Liver (tissue), 9 donors: ENCODE measurements around the gene VSNL1. TPM values are rescaled to one million over a fixed set of nuclear protein-coding genes. Genes with fewer than 3 reads are reported as not detected.

Experiments used
- DNase-seq: peaks from one replicate; pipeline ENCODE4 v3.0.0-alpha.2; 2017; ENCODE audit warnings: low spot score
- H3K27ac ChIP-seq, 2 donors: one replicate each; pipeline ENCODE4 v1.7.0; 2013; ENCODE audit warnings: inconsistent platforms in 2 of 2, low read length in 2 of 2, control low read depth in 1 of 2, low read depth in 1 of 2, mild to moderate bottlenecking in 1 of 2
- H3K27me3 ChIP-seq, 4 donors: one replicate each; pipeline versions ENCODE4 v1.6.1 to v1.7.0; 2013; ENCODE audit warnings: low read length in 3 of 4, inconsistent platforms in 1 of 4, mild to moderate bottlenecking in 1 of 4, moderate library complexity in 1 of 4; ENCODE audit not compliant: control insufficient read depth in 4 of 4, insufficient read depth in 4 of 4
- H3K36me3 ChIP-seq, 4 donors: one replicate each; pipeline versions ENCODE4 v1.6.1 to v1.7.0; 2013; ENCODE audit warnings: low read length in 3 of 4, mild to moderate bottlenecking in 3 of 4, low read depth in 1 of 4, moderate library complexity in 1 of 4; ENCODE audit not compliant: control insufficient read depth in 4 of 4, insufficient read depth in 3 of 4
- H3K4me1 ChIP-seq, 4 donors: one replicate each; pipeline versions ENCODE4 v1.6.1 to v1.7.0; 2013; ENCODE audit warnings: low read length in 3 of 4, mild to moderate bottlenecking in 3 of 4, moderate library complexity in 1 of 4; ENCODE audit not compliant: control insufficient read depth in 4 of 4, insufficient read depth in 4 of 4
- H3K4me3 ChIP-seq, 3 donors: one replicate each; pipeline versions ENCODE4 v1.6.1 to v1.7.0; 2013; ENCODE audit warnings: low read length in 3 of 3, control low read depth in 1 of 3, low read depth in 1 of 3, mild to moderate bottlenecking in 1 of 3
- H3K9ac ChIP-seq, 2 donors: one replicate each; pipeline ENCODE4 v1.7.0; 2013; ENCODE audit warnings: low read length in 2 of 2, mild to moderate bottlenecking in 2 of 2, moderate library complexity in 2 of 2, control low read depth in 1 of 2, low read depth in 1 of 2
- H3K9me3 ChIP-seq, 4 donors: one replicate each; pipeline versions ENCODE4 v1.6.1 to v1.7.0; 2013; ENCODE audit warnings: low read length in 3 of 4; ENCODE audit not compliant: control insufficient read depth in 4 of 4
- ATF3 ChIP-seq: IDR thresholded peaks from 2 replicates; pipeline ENCODE4 v1.6.1; 2016; ENCODE audit warnings: antibody characterized with exemption
- CTCF ChIP-seq: fragments of 150-350 bp; IDR thresholded peaks from 2 replicates; pipeline ENCODE4 v1.5.1; 2017; ENCODE audit warnings: improper control_type of control experiment, low read depth, low read length; ENCODE audit not compliant: missing input control
- EGR1 ChIP-seq, 2 donors: IDR thresholded peaks; 2 replicates each; pipeline ENCODE4 v1.6.1; 2016 to 2018; ENCODE audit warnings: antibody characterized with exemption in 2 of 2, low read depth in 2 of 2
- FOXA1 ChIP-seq: IDR thresholded peaks from 2 replicates; pipeline ENCODE4 v1.6.1; 2016; ENCODE audit warnings: antibody characterized with exemption
- FOXA2 ChIP-seq: IDR thresholded peaks from 2 replicates; pipeline ENCODE4 v1.6.1; 2016; ENCODE audit warnings: antibody characterized with exemption
- GABPA ChIP-seq, 2 donors: IDR thresholded peaks in 1 of 2; conservative IDR thresholded peaks in 1 of 2; 2 replicates each; pipeline ENCODE4 v1.6.1; 2016; ENCODE audit warnings: antibody characterized with exemption in 2 of 2, mild to moderate bottlenecking in 1 of 2, moderate library complexity in 1 of 2
- HNF4A ChIP-seq, 2 donors: conservative IDR thresholded peaks; 2 replicates each; pipeline ENCODE4 v1.6.1; 2016; ENCODE audit warnings: antibody characterized with exemption in 2 of 2, mild to moderate bottlenecking in 2 of 2
- HNF4G ChIP-seq: IDR thresholded peaks from 2 replicates; pipeline ENCODE4 v1.6.1; 2016; ENCODE audit warnings: antibody characterized with exemption
- JUND ChIP-seq, 2 donors: IDR thresholded peaks; 2 replicates each; pipeline ENCODE4 v1.6.1; 2016; ENCODE audit warnings: antibody characterized with exemption in 2 of 2
- MAX ChIP-seq: IDR thresholded peaks from 2 replicates; pipeline ENCODE4 v1.6.1; 2016; ENCODE audit warnings: antibody characterized with exemption
- NR2F2 ChIP-seq: IDR thresholded peaks from 2 replicates; pipeline ENCODE4 v1.6.1; 2016; ENCODE audit warnings: antibody characterized with exemption
- RAD21 ChIP-seq, 2 donors: IDR thresholded peaks; 2 replicates each; pipeline ENCODE4 v1.6.1; 2016; ENCODE audit warnings: antibody characterized with exemption in 2 of 2, mild to moderate bottlenecking in 2 of 2
- REST ChIP-seq: IDR thresholded peaks from 2 replicates; pipeline ENCODE4 v1.6.1; 2016; ENCODE audit warnings: antibody characterized with exemption, mild to moderate bottlenecking
- RXRA ChIP-seq, 2 donors: IDR thresholded peaks; 2 replicates each; pipeline ENCODE4 v1.6.1; 2017 to 2018; ENCODE audit warnings: antibody characterized with exemption in 2 of 2, mild to moderate bottlenecking in 1 of 2
- SP1 ChIP-seq: IDR thresholded peaks from 2 replicates; pipeline ENCODE4 v1.6.1; 2018; ENCODE audit warnings: antibody characterized with exemption, mild to moderate bottlenecking
- TAF1 ChIP-seq: conservative IDR thresholded peaks from 2 replicates; pipeline ENCODE4 v1.6.1; 2016; ENCODE audit warnings: antibody characterized with exemption, mild to moderate bottlenecking
- YY1 ChIP-seq: IDR thresholded peaks from 2 replicates; pipeline ENCODE4 v1.6.1; 2016; ENCODE audit warnings: antibody characterized with exemption, mild to moderate bottlenecking
- WGBS: extraction: QIAGEN DNeasy Blood & Tissue Kit; methylation state at CpG from one replicate; pipeline ENCODE4 v1.1.7; 2013; 5-methylcytosine and 5-hydroxymethylcytosine counted together
- polyA plus RNA-seq, 2 donors: library from polyadenylated mRNA; stranded (reverse) in 1 of 2; unstranded in 1 of 2; fragments of 200-250 nt in 1 of 2; fragments of >200 nt in 1 of 2; fragmentation: Nextera tagmentation in 1 of 2; extraction: Ambion mirVana in 1 of 2; gene quantifications; one replicate each; pipeline versions ENCODE4 v1.2.1 to v1.2.3, GENCODE V29; 2013 to 2015
- total RNA-seq, 2 donors: library from RNA; depleted of rRNA; stranded (reverse); fragments of >200 nt; gene quantifications; one replicate each; pipeline ENCODE4 v1.2.3, GENCODE V29; 2014
- donor health status: healthy.
- donor health status: healthy.
- donor health status: healthy.
- donor health status: healthy.
- donor health status: healthy.

VSNL1 gene
- total and polyA plus RNA-seq, 4 donors: 2.2 to 32.9 (median 6.3) TPM

- H3K9me3 ChIP-seq: no peaks in the 10 kb centered on the region
- DNase-seq: no peak
- no peak overlapping the region for H3K27ac ChIP-seq
- WGBS: 74% methylated on average over 2 of the region's 2 CpGs
- no peak overlapping the region for H3K4me3 ChIP-seq
- no peak overlapping the region for H3K9ac ChIP-seq
- no peaks in the 10 kb centered on the region for H3K36me3 ChIP-seq
- no peak for TF ChIP-seq JUND (IDR thresholded peaks at IDR 0.05)
- no peak for TF ChIP-seq NR2F2
- no peak for TF ChIP-seq FOXA2
- no peak for TF ChIP-seq RXRA (IDR thresholded peaks at IDR 0.05)
- no peak for TF ChIP-seq TAF1
- no peak for TF ChIP-seq GABPA (IDR thresholded peaks at IDR 0.05 in 1 of 2, conservative IDR thresholded peaks at IDR 0.05 in 1 of 2)
- TF ChIP-seq RAD21 (IDR thresholded peaks at IDR 0.05): no peak
- TF ChIP-seq ATF3: no peak
- no peak for TF ChIP-seq CTCF
- no peak for TF ChIP-seq MAX
- TF ChIP-seq SP1: no peak
- TF ChIP-seq REST: no peak
- H3K4me1 ChIP-seq: no peaks in the 10 kb centered on the region
- no peaks in the 10 kb centered on the region for H3K27me3 ChIP-seq
Observed at GRCh38 chr2:17583166-17583565, 42.7 kb downstream of the VSNL1 start.

GRCh38 chr2:17583646-17584045 lies 43.1 kb downstream of the VSNL1 start:
- no peak overlapping the region for H3K4me3 ChIP-seq
- no peak overlapping the region for H3K9ac ChIP-seq
- WGBS: 78% methylated on average over 3 of the region's 3 CpGs
- TF ChIP-seq JUND (IDR thresholded peaks at IDR 0.05) (no peak), SP1 (no peak), FOXA1 (no peak), REST (no peak), TAF1 (no peak), RXRA (IDR thresholded peaks at IDR 0.05) (no peak), RAD21 (IDR thresholded peaks at IDR 0.05) (no peak), HNF4G (no peak), GABPA (IDR thresholded peaks at IDR 0.05 in 1 of 2, conservative IDR thresholded peaks at IDR 0.05 in 1 of 2) (no peak), YY1 (no peak), NR2F2 (no peak), CTCF (no peak), HNF4A (conservative IDR thresholded peaks at IDR 0.05) (no peak), FOXA2 (no peak), ATF3 (no peak), EGR1 (IDR thresholded peaks at IDR 0.05; ENCODE audit: low read depth in 2 of 2) (no peak), MAX (no peak)

More at GRCh38 chr2:17583646-17584045, 43.1 kb downstream of the VSNL1 start:
- no peaks in the 10 kb centered on the region for H3K27me3 ChIP-seq
- H3K9me3 ChIP-seq: no peaks in the 10 kb centered on the region
- no peak for DNase-seq
- no peaks in the 10 kb centered on the region for H3K36me3 ChIP-seq
- H3K4me1 ChIP-seq: no peaks in the 10 kb centered on the region
- H3K27ac ChIP-seq: no peak overlapping the region
